ENCODE results near the gene MKLN1. TPM values are rescaled to one million over a fixed set of nuclear protein-coding genes. Genes with fewer than 3 reads are reported as not detected.
"Not testable (repeated sequence)": the region's sequence is repeated elsewhere in the genome, so short reads cannot be mapped to it uniquely, and the experiment has no call there.

MKLN1 gene
- polyA plus RNA-seq, 1 of the 3 experiments (the other 2 are of a cell fraction), result 11.0 TPM

DNA sequence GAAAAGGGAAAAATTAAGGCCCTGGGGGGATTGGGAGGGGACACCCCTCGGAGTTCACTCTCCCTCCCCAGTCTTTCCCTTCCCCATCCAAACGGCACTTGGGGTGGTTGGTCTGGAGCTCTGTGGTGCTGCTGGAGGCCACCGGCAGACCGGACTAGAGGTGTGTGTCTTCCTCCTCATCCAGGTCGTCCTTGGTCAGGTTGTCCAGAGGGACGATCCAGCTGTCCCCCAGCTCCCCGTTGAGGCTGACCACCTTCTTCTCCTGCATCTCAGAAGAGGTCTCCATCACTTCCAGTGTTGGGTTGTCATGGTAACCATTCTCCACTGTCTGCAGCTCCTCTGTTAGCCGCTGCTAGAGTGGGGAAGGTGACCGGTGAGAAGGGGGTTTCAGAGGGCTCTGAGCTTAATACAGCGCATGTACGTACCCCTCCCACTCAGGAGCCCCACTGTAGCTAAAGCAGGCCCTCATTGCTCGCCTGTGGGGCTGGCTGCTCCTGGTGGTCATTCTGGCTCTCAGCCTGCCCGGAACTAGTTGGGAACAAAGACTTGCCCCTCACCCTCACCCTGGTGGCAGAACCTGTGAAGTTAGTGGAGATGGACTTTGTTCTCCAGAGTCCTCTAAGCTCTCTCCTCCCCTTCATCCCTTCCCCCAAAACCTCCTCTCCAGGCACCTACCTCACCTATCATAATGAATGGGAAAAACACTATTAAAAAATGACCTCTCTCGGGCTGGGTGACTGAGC, 176.7 kb downstream of the MKLN1 start:
- CTCF ChIA-PET, result interaction anchor here (0.8 to 15.5 kb wide), 14 partner anchors 10 to 607 kb away, joined by 3 to 291 read pairs (median 4); no protein-coding TSS in a partner anchor

GRCh38 chr7:131505037-131505620, 177.5 kb downstream of the MKLN1 start:
- whole genome bisulfite sequencing (ENCODE audit: low lambda C conversion rate), result 97% methylated on average over 8 of the region's 8 CpGs
- Histone ChIP-seq H4K20me1 (ENCODE audit: insufficient read depth) (peaks cover 88% of the 10 kb centered on the region), H3F3A (replicated peaks; ENCODE audit: insufficient read depth) (peaks cover 82% of the 10 kb centered on the region), H3K4me1 (ENCODE audit: control insufficient read depth in 1 of 2, insufficient read depth in 2 of 2, low read depth in 1 of 2, low read length in 1 of 2) (peaks cover 20 to 34% of the 10 kb centered on the region in 2 experiments; a peak in 3 of 4 replicates), H3K27ac (ENCODE audit: low read depth in 2 of 2, low read length in 1 of 2) (peak overlapping the region in 1 of 2 experiments; percentile 57; a peak in 2 of 4 replicates), H3K79me2 (ENCODE audit: insufficient read depth) (peaks cover 49% of the 10 kb centered on the region), H3K36me3 (replicated peaks in 1 of 2; ENCODE audit: control insufficient read depth in 1 of 2, insufficient read depth in 2 of 2, low read length in 1 of 2) (peaks cover 52 to 65% of the 10 kb centered on the region in 2 experiments)
- CTCF ChIA-PET, result interaction anchor here (1.0 to 15.5 kb wide), 11 partner anchors 9 to 608 kb away, joined by 3 to 291 read pairs (median 4); no protein-coding TSS in a partner anchor
- POLR2A ChIA-PET; H3K27me3 ChIP-seq (ENCODE audit: insufficient read depth); H3K9ac ChIP-seq; H3K4me2 ChIP-seq; H3K9me2 ChIP-seq; H2AFZ ChIP-seq (ENCODE audit: low read depth); DNase-seq; H3K9me3 ChIP-seq; H3K4me3 ChIP-seq (ENCODE audit: low read depth in 2 of 2, low read length in 1 of 2): not testable (repeated sequence)

More for the DNA sequence above, 176.7 kb downstream of the MKLN1 start:
- no peaks in the 10 kb centered on the region for H3K9me3 ChIP-seq
- DNase-seq, result no peak
- H3K4me3 ChIP-seq (ENCODE audit: low read depth in 2 of 2, low read length in 1 of 2), result no peak overlapping the region
- peaks cover 53 to 58% of the 10 kb centered on the region in 2 experiments for H3K36me3 ChIP-seq (replicated peaks in 1 of 2; ENCODE audit: control insufficient read depth in 1 of 2, insufficient read depth in 2 of 2, low read length in 1 of 2)
- WGBS (ENCODE audit: low lambda C conversion rate), result 97% methylated on average over 12 of the region's 14 CpGs
- POLR2A ChIA-PET, result interaction anchor here (2.1 kb wide), 1 partner anchor 11 kb away, joined by 5 read pairs; no protein-coding TSS in a partner anchor
- TF ChIP-seq USF2 (IDR thresholded peaks at IDR 0.05; ENCODE audit: borderline replicate concordance, low read depth, low read length) (no peak), SMC3 (IDR thresholded peaks at IDR 0.05; ENCODE audit: low read depth, low read length) (no peak), FOSL2 (IDR thresholded peaks at IDR 0.05; ENCODE audit: borderline replicate concordance, low read depth) (no peak), FOXJ3 (CRISPR knock-in tag; IDR thresholded peaks at IDR 0.05) (no peak), ELF1 (IDR thresholded peaks at IDR 0.05) (no peak)
- TF ChIP-seq, protein P1, sequence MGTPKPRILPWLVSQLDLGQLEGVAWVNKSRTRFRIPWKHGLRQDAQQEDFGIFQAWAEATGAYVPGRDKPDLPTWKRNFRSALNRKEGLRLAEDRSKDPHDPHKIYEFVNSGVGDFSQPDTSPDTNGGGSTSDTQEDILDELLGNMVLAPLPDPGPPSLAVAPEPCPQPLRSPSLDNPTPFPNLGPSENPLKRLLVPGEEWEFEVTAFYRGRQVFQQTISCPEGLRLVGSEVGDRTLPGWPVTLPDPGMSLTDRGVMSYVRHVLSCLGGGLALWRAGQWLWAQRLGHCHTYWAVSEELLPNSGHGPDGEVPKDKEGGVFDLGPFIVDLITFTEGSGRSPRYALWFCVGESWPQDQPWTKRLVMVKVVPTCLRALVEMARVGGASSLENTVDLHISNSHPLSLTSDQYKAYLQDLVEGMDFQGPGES (IDR thresholded peaks at IDR 0.05; ENCODE audit: low read depth, low read length), result no peak
- TF ChIP-seq, protein P2, sequence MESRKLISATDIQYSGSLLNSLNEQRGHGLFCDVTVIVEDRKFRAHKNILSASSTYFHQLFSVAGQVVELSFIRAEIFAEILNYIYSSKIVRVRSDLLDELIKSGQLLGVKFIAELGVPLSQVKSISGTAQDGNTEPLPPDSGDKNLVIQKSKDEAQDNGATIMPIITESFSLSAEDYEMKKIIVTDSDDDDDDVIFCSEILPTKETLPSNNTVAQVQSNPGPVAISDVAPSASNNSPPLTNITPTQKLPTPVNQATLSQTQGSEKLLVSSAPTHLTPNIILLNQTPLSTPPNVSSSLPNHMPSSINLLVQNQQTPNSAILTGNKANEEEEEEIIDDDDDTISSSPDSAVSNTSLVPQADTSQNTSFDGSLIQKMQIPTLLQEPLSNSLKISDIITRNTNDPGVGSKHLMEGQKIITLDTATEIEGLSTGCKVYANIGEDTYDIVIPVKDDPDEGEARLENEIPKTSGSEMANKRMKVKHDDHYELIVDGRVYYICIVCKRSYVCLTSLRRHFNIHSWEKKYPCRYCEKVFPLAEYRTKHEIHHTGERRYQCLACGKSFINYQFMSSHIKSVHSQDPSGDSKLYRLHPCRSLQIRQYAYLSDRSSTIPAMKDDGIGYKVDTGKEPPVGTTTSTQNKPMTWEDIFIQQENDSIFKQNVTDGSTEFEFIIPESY (IDR thresholded peaks at IDR 0.05; ENCODE audit: borderline replicate concordance, low read depth), result no peak
- H3K27me3 ChIP-seq (ENCODE audit: insufficient read depth), result no peaks in the 10 kb centered on the region
- no peaks in the 10 kb centered on the region for H3K9me2 ChIP-seq
- H3K4me1 ChIP-seq (ENCODE audit: control insufficient read depth in 1 of 2, insufficient read depth in 2 of 2, low read depth in 1 of 2, low read length in 1 of 2), result peaks cover 20 to 34% of the 10 kb centered on the region in 2 experiments; a peak in 3 of 4 replicates
- peaks cover 41% of the 10 kb centered on the region for H3K79me2 ChIP-seq (ENCODE audit: insufficient read depth)
- no peak overlapping the region for H2AFZ ChIP-seq (ENCODE audit: low read depth)
- peak overlapping the region; percentile 57 to 89; a peak in 3 of 4 replicates for H3K27ac ChIP-seq (ENCODE audit: low read depth in 2 of 2, low read length in 1 of 2)
- no peak overlapping the region for H3K4me2 ChIP-seq
- peaks cover 80% of the 10 kb centered on the region for H3F3A ChIP-seq (replicated peaks; ENCODE audit: insufficient read depth)
- peaks cover 80% of the 10 kb centered on the region for H4K20me1 ChIP-seq (ENCODE audit: insufficient read depth)
- no peak overlapping the region for H3K9ac ChIP-seq

All from SK-N-SH (cell line).